DOHH2 (cell line): ENCODE measurements around the gene DNAJC27.

Source experiments
- EZH2phosphoT487 ChIP-seq: fragments of 200-600 bp; sonication (generic); IDR thresholded peaks from 2 replicates; pipeline ENCODE4 v1.6.1; 2017; ENCODE audit warnings: borderline replicate concordance, mild to moderate bottlenecking, antibody characterized with exemption, low read length, moderate library complexity, mixed read lengths
- TF ChIP-seq, protein P1 (sequence below): fragments of 200-600 bp; sonication (generic); IDR thresholded peaks from one replicate; pipeline ENCODE4 v1.5.1; 2014; ENCODE audit warnings: antibody characterized with exemption, mild to moderate bottlenecking, low read depth, low read length; ENCODE audit not compliant: poor library complexity, severe bottlenecking

DNA sequence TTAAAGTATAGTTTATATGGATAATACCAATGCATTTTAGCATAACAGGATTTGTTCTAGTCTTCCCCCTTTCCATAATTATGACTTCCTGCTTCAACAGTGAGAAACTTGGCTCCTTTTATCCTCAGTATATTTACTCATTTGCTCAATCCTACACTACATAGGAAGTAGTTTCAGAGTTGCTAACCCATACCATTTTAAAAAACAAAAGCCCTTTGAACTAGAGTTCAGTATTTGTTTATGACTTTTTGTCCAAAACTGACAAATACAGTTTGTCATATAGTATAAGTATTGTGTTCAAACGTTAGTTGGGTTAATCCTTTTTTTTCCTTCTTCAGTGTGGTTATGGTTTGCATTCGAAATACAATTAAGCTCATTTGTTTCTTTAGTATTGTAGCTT, 5.9 kb upstream of the DNAJC27 start:
- TF ChIP-seq, protein P1, sequence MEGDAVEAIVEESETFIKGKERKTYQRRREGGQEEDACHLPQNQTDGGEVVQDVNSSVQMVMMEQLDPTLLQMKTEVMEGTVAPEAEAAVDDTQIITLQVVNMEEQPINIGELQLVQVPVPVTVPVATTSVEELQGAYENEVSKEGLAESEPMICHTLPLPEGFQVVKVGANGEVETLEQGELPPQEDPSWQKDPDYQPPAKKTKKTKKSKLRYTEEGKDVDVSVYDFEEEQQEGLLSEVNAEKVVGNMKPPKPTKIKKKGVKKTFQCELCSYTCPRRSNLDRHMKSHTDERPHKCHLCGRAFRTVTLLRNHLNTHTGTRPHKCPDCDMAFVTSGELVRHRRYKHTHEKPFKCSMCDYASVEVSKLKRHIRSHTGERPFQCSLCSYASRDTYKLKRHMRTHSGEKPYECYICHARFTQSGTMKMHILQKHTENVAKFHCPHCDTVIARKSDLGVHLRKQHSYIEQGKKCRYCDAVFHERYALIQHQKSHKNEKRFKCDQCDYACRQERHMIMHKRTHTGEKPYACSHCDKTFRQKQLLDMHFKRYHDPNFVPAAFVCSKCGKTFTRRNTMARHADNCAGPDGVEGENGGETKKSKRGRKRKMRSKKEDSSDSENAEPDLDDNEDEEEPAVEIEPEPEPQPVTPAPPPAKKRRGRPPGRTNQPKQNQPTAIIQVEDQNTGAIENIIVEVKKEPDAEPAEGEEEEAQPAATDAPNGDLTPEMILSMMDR = no peak
- TF ChIP-seq EZH2phosphoT487 = no peak
